Small intestine (tissue), 7 donors: ENCODE measurements around the gene IRS1. TPM values are rescaled to one million over a fixed set of nuclear protein-coding genes. Genes with fewer than 3 reads are reported as not detected.
A peak's percentile ranks its signal among the peaks of the same experiment; 100 is the strongest.

Experiments used
- DNase-seq, 2 donors: peaks; one replicate each; pipeline versions ENCODE4 v3.0.0 to v3.0.0-alpha.2; 2013
- FAIRE-seq: peaks from 2 replicates; lab custom pipeline; 2012; peaks lifted over from hg19 to GRCh38; lab: Jason Lieb, UNC
- H3K27ac ChIP-seq, 3 donors: one replicate each; pipeline ENCODE4 v1.5.1; 2013; ENCODE audit warnings: low read length in 2 of 3, mild to moderate bottlenecking in 2 of 3, control low read depth in 1 of 3, inconsistent platforms in 1 of 3, low read depth in 1 of 3, moderate library complexity in 1 of 3
- H3K27me3 ChIP-seq, 3 donors: one replicate each; pipeline ENCODE4 v1.6.1; 2013; ENCODE audit warnings: low read length in 3 of 3, inconsistent platforms in 1 of 3; ENCODE audit not compliant: control insufficient read depth in 3 of 3, insufficient read depth in 3 of 3
- H3K36me3 ChIP-seq, 3 donors: one replicate each; pipeline ENCODE4 v1.6.1; 2013; ENCODE audit warnings: low read length in 3 of 3, inconsistent platforms in 1 of 3, low read depth in 1 of 3, mild to moderate bottlenecking in 1 of 3, moderate library complexity in 1 of 3; ENCODE audit not compliant: control insufficient read depth in 3 of 3, insufficient read depth in 2 of 3
- H3K4me1 ChIP-seq, 3 donors: one replicate each; pipeline ENCODE4 v1.6.1; 2013; ENCODE audit warnings: low read length in 2 of 3, inconsistent platforms in 1 of 3, low read depth in 1 of 3, mild to moderate bottlenecking in 1 of 3, moderate library complexity in 1 of 3; ENCODE audit not compliant: control insufficient read depth in 3 of 3, insufficient read depth in 2 of 3
- H3K4me3 ChIP-seq, 3 donors: one replicate each; pipeline ENCODE4 v1.5.1; 2013; ENCODE audit warnings: low read length in 3 of 3, control low read depth in 1 of 3, inconsistent platforms in 1 of 3, low read depth in 1 of 3, mild to moderate bottlenecking in 1 of 3, moderate library complexity in 1 of 3
- H3K9me3 ChIP-seq, 2 donors: one replicate each; pipeline ENCODE4 v1.6.1; 2013; ENCODE audit warnings: low read depth in 1 of 2, low read length in 1 of 2; ENCODE audit not compliant: control insufficient read depth in 2 of 2, insufficient read depth in 1 of 2
- WGBS, 3 donors: extraction: QIAGEN DNeasy Blood & Tissue Kit; methylation state at CpG; one replicate each; pipeline ENCODE4 v1.1.7; 2013; 5-methylcytosine and 5-hydroxymethylcytosine counted together
- polyA plus RNA-seq, 4 donors: library from polyadenylated mRNA; stranded (reverse) in 3 of 4; unstranded in 1 of 4; fragments of 200-250 nt in 3 of 4; fragments of 120-200 nt in 1 of 4; gene quantifications; one replicate each; pipeline versions ENCODE4 v1.2.1 to v1.2.3, GENCODE V29; 2013
- donor health status: healthy with polysubstance abuse.
- donor health status: control.
- donor health status: control.
- donor health status: Bipolar disorder and iron deficiency.
- donor health status: healthy.

The IRS1 gene
- polyA plus RNA-seq, 4 donors, result 1.6 to 23.1 (median 5.2) TPM

GRCh38 chr2:226796840-226797288 is 2.8 kb downstream of the IRS1 start:
- H3K36me3 ChIP-seq, result peaks cover 0 to 39% (median 0%) of the 10 kb centered on the region in 3 donors
- DNase-seq (peak in 1 of 2 donors; percentile 27), FAIRE-seq (no peak)
- H3K9me3 ChIP-seq, result peaks cover 0 to 6% of the 10 kb centered on the region in 2 donors
- H3K27ac ChIP-seq, result peak overlapping the region in 1 of 3 donors; percentile 59
- H3K4me1 ChIP-seq, result peaks cover 0 to 41% (median 3%) of the 10 kb centered on the region in 3 donors
- peak overlapping the region in 2 of 3 donors; percentile 5 to 65 for H3K4me3 ChIP-seq
- no peaks in the 10 kb centered on the region for H3K27me3 ChIP-seq
- 71 to 87% (median 78%) methylated on average over 14 to 17 of the region's 17 CpGs for WGBS, 3 donors

- FAIRE-seq (no peak), DNase-seq (no peak)
- Histone ChIP-seq H3K27me3 (no peaks in the 10 kb centered on the region), H3K4me3 (peak overlapping the region in 2 of 3 donors; percentile 5 to 65), H3K36me3 (peaks cover 0 to 39% (median 0%) of the 10 kb centered on the region in 3 donors), H3K9me3 (peaks cover 0 to 6% of the 10 kb centered on the region in 2 donors), H3K4me1 (peaks cover 0 to 38% (median 3%) of the 10 kb centered on the region in 3 donors), H3K27ac (peak overlapping the region in 2 of 3 donors; percentile 59 to 92)
- WGBS, 3 donors, result 80 to 88% (median 86%) methylated on average over 24 to 25 of the region's 25 CpGs
These were observed 3.4 kb downstream of the IRS1 start for GRCh38 chr2:226796012-226796839.

- WGBS, 3 donors, result 72 to 89% (median 85%) methylated on average over 25 to 26 of the region's 26 CpGs
- H3K9me3 ChIP-seq, result peaks cover 0 to 6% of the 10 kb centered on the region in 2 donors
- peak overlapping the region in 2 of 3 donors; percentile 4 to 65 for H3K4me3 ChIP-seq
- H3K27ac ChIP-seq, result peak overlapping the region in 2 of 3 donors; percentile 41 to 92
- no peak for DNase-seq
- H3K36me3 ChIP-seq, result peaks cover 0 to 39% (median 0%) of the 10 kb centered on the region in 3 donors
- H3K27me3 ChIP-seq, result no peaks in the 10 kb centered on the region
- FAIRE-seq, result no peak
- peaks cover 0 to 39% (median 3%) of the 10 kb centered on the region in 3 donors for H3K4me1 ChIP-seq
These were observed 4.2 kb downstream of the IRS1 start for GRCh38 chr2:226795281-226796011.

GRCh38 chr2:226794751-226795171 is 4.9 kb downstream of the IRS1 start:
- no peak for FAIRE-seq
- Histone ChIP-seq H3K27me3 (no peaks in the 10 kb centered on the region), H3K4me1 (peaks cover 2 to 39% (median 6%) of the 10 kb centered on the region in 3 donors), H3K4me3 (peak overlapping the region in 2 of 3 donors; percentile 20 to 65), H3K36me3 (peaks cover 0 to 39% (median 0%) of the 10 kb centered on the region in 3 donors), H3K9me3 (peaks cover 0 to 6% of the 10 kb centered on the region in 2 donors), H3K27ac (peak overlapping the region in 2 of 3 donors; percentile 41 to 92)
- DNase-seq, result peak in 1 of 2 donors; percentile 48
- WGBS, 3 donors, result 52 to 60% (median 52%) methylated on average over 9 of the region's 9 CpGs

GRCh38 chr2:226794196-226794661 is 5.4 kb downstream of the IRS1 start:
- peak overlapping the region in 2 of 3 donors; percentile 31 to 65 for H3K4me3 ChIP-seq
- WGBS, 3 donors, result 18 to 37% (median 31%) methylated on average over 4 of the region's 4 CpGs
- peaks cover 2 to 44% (median 7%) of the 10 kb centered on the region in 3 donors for H3K4me1 ChIP-seq
- peaks cover 0 to 6% of the 10 kb centered on the region in 2 donors for H3K9me3 ChIP-seq
- FAIRE-seq, result no peak
- H3K36me3 ChIP-seq, result peaks cover 0 to 39% (median 0%) of the 10 kb centered on the region in 3 donors
- DNase-seq, result peak in 1 of 2 donors; percentile 50
- H3K27me3 ChIP-seq, result no peaks in the 10 kb centered on the region
- peak overlapping the region in 1 of 3 donors; percentile 92 for H3K27ac ChIP-seq

- peaks cover 2 to 45% (median 7%) of the 10 kb centered on the region in 3 donors for H3K4me1 ChIP-seq
- no peaks in the 10 kb centered on the region for H3K27me3 ChIP-seq
- peaks cover 0 to 6% of the 10 kb centered on the region in 2 donors for H3K9me3 ChIP-seq
- peaks cover 0 to 39% (median 0%) of the 10 kb centered on the region in 3 donors for H3K36me3 ChIP-seq
- FAIRE-seq (no peak), DNase-seq (no peak)
- peak overlapping the region in 2 of 3 donors; percentile 31 to 65 for H3K4me3 ChIP-seq
- 45 to 71% (median 60%) methylated on average over 2 of the region's 2 CpGs for WGBS, 3 donors
- peak overlapping the region in 1 of 3 donors; percentile 92 for H3K27ac ChIP-seq
These were observed 6.0 kb downstream of the IRS1 start for GRCh38 chr2:226793646-226794045.

- Histone ChIP-seq H3K4me1 (peaks cover 2 to 45% (median 7%) of the 10 kb centered on the region in 3 donors), H3K27me3 (no peaks in the 10 kb centered on the region), H3K4me3 (peak overlapping the region in 2 of 3 donors; percentile 67 to 93), H3K9me3 (peaks cover 0 to 2% of the 10 kb centered on the region in 2 donors), H3K36me3 (peaks cover 0 to 27% (median 0%) of the 10 kb centered on the region in 3 donors), H3K27ac (peak overlapping the region; percentile 92 to 94 (median 93))
- no peak for FAIRE-seq
- 44 to 54% (median 44%) methylated on average over 7 of the region's 7 CpGs for WGBS, 3 donors
- DNase-seq, result peak; percentile 46 to 54
These were observed 7.3 kb downstream of the IRS1 start for GRCh38 chr2:226792155-226792881.
